HG03521 (cell line): ENCODE measurements around the gene GLP2R.

ENCODE experiments used
- ATAC-seq: cut with Tn5 transposase; IDR thresholded peaks from one replicate; pipeline ENCODE4 v1.9.1; 2021; ENCODE audit warnings: mild to moderate bottlenecking, moderate library complexity; ENCODE audit not compliant: unreplicated experiment

GLP2R gene

DNA sequence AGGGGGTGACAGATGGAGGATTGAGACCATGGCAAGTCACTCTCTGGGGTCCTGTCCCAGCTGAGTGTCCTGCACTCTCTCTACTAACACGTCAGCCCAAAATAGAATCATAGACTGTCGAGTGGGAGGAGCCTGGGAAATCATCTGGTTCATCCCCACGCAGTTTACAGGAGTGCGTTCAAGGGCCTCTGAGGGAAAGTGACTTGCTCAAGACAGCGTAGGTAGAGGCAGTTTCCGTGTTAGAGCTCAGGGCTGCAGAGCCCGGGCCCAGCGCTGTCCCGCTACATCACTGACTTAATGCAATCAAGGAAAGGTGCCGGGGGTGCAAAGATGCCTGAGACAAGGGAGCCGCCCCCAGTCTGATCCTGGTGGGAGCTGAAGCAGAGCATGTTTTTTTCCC, 14.2 kb upstream of the GLP2R start:
- no peak for ATAC-seq

DNA sequence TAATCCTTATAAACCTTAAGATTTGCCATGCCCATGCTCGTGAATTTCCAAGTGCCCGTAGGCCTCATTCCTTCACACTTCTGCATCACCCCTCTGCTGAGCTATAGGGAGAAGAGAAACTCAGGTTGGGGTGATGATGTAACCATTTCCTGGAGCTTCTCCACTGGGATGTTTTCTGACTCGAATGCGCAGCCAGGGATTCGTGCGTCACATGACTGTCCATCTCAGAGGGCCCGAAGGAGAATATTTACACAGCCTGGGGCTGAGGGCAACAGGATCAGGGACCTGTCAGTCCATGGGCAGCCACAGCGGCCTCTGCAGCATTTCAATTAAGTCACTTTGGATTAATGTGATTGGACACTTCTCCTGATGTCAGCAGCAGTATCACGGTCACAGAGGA, 12.6 kb upstream of the GLP2R start:
- ATAC-seq = no peak

GRCh38 chr17:9814337-9814945, 11.3 kb upstream of the GLP2R start:
- no peak for ATAC-seq

- no peak for ATAC-seq
These were observed 9.3 kb upstream of the GLP2R start for GRCh38 chr17:9816472-9816871.

DNA sequence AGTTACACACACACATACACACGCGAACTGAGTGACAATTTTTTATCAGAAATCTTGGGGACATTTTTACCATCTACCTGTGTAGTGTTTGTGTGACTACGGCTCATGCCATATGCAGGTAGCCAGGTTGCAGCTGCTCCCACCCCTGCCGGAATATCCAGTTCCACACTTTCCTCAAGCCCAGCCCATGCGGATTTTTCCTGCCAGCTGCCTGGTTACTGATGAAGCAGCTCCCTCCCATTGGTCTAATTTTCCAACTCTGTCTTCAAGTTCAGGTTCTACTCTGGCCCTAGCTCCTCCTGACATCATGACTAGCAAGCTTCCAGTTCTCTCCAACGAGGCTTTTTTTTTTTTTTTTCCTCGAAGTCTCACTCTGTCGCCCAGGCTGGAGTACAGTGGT, 8.6 kb upstream of the GLP2R start:
- no peak for ATAC-seq

GRCh38 chr17:9818760-9819159, 7.0 kb upstream of the GLP2R start:
- no peak for ATAC-seq

DNA sequence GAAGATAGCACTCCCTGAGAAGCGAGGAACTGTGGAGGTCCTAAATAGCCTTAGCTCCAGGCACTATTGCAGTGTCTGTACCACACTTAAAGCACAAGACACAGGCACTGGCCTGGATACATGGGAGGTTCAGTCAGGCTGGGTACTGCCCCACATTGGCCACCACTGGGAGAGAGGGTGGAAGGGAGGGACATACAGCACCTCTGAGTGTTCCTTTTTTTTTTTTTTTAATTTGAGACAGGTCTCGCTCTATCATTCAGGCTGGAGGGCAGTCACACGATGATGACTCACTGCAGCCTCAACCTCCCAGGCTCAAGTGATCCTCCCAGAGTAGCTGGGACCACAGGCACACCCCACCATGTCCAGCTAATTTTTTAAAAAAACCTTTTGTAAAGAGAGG, 5.3 kb upstream of the GLP2R start:
- ATAC-seq = no peak

- ATAC-seq = no peak
These were observed 3.8 kb upstream of the GLP2R start, which contains the start of gene GSG1L2 for GRCh38 chr17:9821921-9822320. Gene GSG1L2 (minus strand): TSS chr17:9822079. CDS start chr17:9822071, 8 bp downstream.

GRCh38 chr17:9824094-9824493, 1.6 kb upstream of the GLP2R start:
- no peak for ATAC-seq

DNA sequence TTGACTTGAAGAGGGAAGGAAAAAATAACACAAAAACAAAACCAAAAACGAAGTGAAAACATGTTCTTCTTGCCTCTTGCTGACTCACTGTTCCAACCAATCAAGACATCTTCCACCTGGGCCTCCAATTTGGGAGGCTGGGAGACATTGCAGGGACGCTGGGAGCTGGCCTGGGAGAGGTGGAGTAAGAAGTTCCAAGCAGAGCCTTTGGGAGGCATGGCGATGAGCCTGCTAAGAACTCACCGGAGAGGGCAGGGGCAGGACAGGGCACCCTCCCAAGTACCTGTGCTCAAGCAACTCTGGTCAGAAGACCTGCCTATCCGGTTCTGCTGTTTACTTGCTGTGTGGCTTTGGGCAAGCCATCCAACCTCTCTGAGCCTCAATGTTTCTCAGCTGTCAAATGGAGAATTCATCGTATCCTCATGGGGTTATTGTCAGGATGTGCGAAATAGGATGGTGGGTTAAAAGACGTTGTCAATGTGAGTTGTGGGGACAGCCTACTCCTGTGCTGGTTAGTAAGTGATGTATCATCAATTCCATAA, 856 bp upstream of the GLP2R start:
- ATAC-seq = no peak

DNA sequence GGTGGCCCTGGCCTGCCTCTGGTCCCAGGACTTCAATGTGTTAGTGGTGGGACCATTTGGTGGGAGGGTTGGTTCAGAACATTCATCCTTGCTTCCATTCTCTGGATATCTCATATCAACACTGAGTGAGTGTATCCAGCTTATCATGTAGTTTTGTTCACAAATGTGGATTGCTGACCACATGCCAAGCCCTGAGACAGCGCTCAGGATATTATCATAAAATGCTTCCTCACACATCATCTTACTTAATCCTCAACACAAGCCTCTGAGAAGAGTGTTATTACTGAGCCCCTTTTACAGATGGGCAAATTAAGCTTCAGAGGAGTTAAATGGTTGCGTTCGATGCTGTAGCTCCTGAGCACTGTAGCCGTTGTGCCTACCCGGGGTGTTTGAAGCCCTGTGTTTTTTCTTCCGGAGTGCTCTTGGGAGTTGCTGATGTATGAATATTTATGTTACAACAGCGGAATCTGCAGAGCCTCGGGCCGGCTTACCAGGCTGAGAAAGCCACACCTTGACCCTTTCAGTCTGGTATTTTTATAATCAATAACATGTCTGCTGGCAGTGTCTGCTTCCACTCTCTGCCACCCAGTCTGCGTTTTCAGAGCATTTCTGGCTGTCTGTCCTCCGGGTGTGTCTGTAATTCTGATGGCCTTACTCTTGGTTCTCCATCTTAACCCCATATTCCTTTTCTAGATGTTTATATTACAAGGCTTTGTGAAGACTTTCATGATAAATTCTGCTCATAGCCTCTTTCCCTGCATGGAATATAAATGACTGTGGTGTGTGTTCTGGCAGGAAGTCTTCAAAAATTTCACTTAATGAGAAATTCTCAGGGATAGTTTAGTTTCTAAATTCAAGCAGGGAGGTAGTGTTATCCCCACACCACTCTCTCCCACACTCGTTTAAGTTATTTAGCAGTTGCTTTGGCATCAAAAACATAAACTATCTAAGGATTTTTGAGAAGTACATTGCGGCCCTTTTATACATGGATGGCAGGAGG, 2.9 kb downstream of the GLP2R start:
- ATAC-seq = no peak

- no peak for ATAC-seq
These were observed 3.6 kb downstream of the GLP2R start for GRCh38 chr17:9829343-9829742.

- no peak for ATAC-seq
These were observed 5.0 kb downstream of the GLP2R start for GRCh38 chr17:9830711-9831110.

DNA sequence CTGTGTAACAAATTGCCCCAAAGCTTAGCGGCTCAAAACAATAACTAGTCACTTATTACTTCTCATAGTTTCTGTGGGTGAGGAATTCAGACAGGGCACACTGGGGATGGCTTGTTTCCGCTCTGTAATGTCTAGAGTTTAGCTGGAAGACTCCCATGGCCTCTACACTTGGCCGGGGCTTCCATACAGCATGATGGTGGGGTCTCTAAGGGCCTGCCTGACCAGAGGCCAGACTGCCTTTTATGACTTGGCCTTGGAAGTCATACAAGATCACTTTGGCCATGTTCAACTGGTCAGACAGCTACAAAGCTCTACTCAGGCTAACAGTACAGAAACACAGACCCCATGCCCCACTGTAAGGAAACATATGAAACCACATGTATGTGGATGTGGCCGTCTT, 8.2 kb downstream of the GLP2R start:
- no peak for ATAC-seq

DNA sequence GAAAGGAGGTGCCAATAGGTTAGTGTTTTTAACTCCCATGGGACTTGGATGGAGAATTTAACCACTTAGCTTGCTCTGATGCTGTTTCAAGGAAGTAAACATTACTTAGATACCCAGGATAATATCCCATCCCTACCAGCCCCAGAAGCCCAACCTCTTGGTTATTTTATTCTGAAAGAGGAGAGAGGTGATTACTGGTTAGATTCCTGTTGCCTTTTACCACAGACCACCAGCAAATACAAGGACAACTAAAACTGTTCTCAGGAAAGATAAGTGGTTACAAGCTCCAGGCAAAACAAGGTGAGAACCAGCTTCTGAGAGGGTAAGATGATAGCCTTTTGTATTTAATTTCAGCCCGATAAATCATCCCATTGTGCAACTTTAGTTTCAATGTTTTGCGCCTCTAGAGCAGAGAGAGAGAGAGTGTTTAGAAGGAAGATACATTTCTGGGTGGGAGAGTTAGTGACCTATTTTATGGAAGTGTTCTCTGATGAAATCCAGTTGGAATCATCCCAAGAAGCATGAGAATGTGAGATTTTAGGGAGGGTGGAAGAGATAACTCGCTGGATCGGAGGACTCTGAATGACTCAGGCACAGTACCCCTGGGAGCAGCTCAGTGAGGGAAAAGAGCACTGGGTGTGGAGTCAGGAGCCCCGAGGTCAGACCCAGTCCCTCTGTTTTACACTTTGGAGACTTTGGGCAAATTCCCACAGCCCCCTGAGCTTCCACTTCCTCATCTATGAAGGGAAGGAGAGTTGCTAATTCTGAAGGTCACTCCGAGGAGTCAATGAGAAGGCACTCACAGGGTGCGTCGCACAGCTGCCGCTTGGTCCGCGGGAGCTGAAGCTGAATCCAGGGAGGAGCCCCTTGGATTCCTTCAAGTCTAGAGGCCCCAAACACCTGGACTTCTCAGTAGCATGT, 12.1 kb downstream of the GLP2R start:
- no peak for ATAC-seq

GRCh38 chr17:9839433-9839832, 13.7 kb downstream of the GLP2R start:
- ATAC-seq = no peak

DNA sequence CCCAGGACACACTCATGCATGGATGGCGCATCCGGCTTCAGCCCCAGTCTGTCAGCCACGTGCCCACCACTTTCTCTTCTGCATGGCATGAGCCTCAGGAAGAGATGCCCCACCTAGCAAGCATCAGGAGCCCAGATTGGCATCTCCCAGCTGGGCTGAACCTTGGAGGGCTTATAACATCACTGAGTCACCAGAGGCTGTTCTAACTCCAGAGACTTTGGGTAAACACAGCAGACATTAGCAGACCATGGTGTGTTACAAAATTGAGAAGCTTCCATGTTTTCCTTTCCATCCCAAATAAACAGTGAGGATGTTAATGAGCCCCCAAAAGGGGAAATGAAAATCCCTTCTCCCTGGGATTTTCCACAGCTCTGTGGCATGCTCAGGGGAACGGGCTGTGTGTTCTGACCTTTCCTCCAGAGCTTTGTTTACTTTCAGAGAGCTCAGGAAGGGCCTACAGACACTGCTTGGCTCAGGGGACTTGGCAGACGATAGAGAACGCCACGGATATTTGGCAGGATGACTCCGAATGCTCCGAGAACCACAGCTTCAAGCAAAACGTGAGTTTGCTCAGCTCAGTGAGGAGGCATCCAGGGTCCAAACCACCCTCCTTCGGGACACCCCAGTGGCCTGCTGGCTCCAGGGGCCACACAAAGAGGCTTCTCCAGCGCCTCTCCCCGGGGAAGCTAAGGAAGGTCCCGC, 16.5 kb downstream of the GLP2R start:
- ATAC-seq = no peak

DNA sequence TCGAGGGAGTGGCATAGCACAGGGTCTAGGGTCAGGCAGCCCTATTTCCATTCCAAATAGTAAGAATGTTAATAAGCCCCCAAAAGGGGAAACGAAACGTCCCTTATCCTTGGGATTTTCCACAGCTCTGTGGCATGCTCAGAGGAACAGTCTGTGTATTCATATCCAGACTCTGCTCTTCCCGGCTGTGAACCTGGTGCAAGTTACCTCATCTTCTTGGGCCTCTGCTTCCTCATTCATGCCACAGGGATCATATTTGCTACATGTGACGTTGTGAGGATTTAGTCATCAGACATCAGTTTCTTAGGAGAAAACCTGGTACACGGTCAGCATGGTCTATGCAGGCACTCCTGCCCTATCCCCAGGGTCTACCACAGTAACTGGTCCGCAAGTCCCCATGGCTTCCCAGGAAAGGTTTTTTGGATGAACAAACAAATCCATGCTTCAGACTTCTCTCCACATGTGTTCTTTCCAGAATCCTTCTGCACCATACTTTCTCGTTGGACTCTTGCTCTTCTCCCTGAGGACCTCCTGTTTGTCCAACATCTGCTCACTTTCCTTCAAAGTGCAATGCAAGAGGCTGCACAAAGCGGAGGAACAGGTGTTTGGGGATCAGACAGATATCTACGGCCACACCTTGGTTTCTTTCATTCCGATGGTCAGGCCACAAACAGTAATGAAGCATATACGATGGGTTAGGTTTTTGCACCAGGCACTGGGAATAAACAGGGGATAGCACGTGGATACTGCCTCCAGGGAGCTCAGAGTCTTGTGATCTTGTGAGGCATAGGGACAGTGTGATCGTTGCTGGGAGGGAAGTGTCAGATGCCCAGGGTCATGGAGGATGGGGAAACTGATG, 17.7 kb downstream of the GLP2R start:
- ATAC-seq = no peak

- no peak for ATAC-seq
These were observed 18.4 kb downstream of the GLP2R start for GRCh38 chr17:9844153-9844552.
